Chondrocyte (in vitro differentiated cells): ENCODE results near the gene CDC73. TPM values are rescaled to one million over a fixed set of nuclear protein-coding genes. Genes with fewer than 3 reads are reported as not detected.

Experiments used
- DNase-seq: peaks from one replicate; pipeline ENCODE4 v3.0.0; 2021; ENCODE audit warnings: mixed read lengths, low spot score
- H3K27ac Mint-ChIP-seq: one replicate; pipeline ENCODE4 v1.8.0; 2021; ENCODE audit warnings: mild to moderate bottlenecking, moderate library complexity, mixed read lengths; ENCODE audit not compliant: unreplicated experiment
- H3K27me3 Mint-ChIP-seq: 2 replicates; pipeline ENCODE4 v1.8.0; 2021; ENCODE audit warnings: low read depth, mixed read lengths
- H3K36me3 Mint-ChIP-seq: 2 replicates; pipeline ENCODE4 v1.8.0; 2021; ENCODE audit warnings: low read depth, mixed read lengths
- H3K4me1 Mint-ChIP-seq: 2 replicates; pipeline ENCODE4 v1.8.0; 2021; ENCODE audit warnings: low read depth, mild to moderate bottlenecking, mixed read lengths
- H3K4me3 Mint-ChIP-seq: one replicate; pipeline ENCODE4 v1.8.0; 2021; ENCODE audit warnings: mild to moderate bottlenecking, moderate library complexity, mixed read lengths; ENCODE audit not compliant: unreplicated experiment
- H3K9me3 Mint-ChIP-seq: 2 replicates; pipeline ENCODE4 v1.8.0; 2021; ENCODE audit warnings: low read depth, mixed read lengths
- CTCF ChIP-seq: fragments of 200-600 bp; sonication (generic); IDR thresholded peaks from 2 replicates; pipeline ENCODE4 v1.5.0; 2021; ENCODE audit warnings: antibody characterized with exemption, mild to moderate bottlenecking, moderate library complexity
- total RNA-seq: library from RNA; stranded (reverse); gene quantifications from 3 replicates; pipeline ENCODE4 v1.2.1, GENCODE V29; 2021

CDC73 gene
- total RNA-seq, 1 donor from 2014 or later = 69.4 TPM

GRCh38 chr1:193118803-193119730, 2.8 kb upstream of the CDC73 start:
- H3K4me3 Mint-ChIP-seq = no peak overlapping the region
- no peak for DNase-seq
- TF ChIP-seq CTCF = no peak
- no peak overlapping the region for H3K27ac Mint-ChIP-seq
- peaks cover 38% of the 10 kb centered on the region for H3K4me1 Mint-ChIP-seq
- H3K36me3 Mint-ChIP-seq = no peaks in the 10 kb centered on the region
- H3K27me3 Mint-ChIP-seq = no peaks in the 10 kb centered on the region
- peaks cover 5% of the 10 kb centered on the region for H3K9me3 Mint-ChIP-seq

GRCh38 chr1:193120604-193121166, 1.1 kb upstream of the CDC73 start:
- peaks cover 2% of the 10 kb centered on the region for H3K36me3 Mint-ChIP-seq
- no peak overlapping the region for H3K27ac Mint-ChIP-seq
- peak overlapping the region; percentile 86 for H3K4me3 Mint-ChIP-seq
- DNase-seq = no peak
- peaks cover 5% of the 10 kb centered on the region for H3K9me3 Mint-ChIP-seq
- no peaks in the 10 kb centered on the region for H3K27me3 Mint-ChIP-seq
- TF ChIP-seq CTCF = no peak
- H3K4me1 Mint-ChIP-seq = peaks cover 42% of the 10 kb centered on the region

- Mint-ChIP-seq H3K27me3 (no peaks in the 10 kb centered on the region), H3K4me1 (peaks cover 36% of the 10 kb centered on the region)
- DNase-seq = no peak
Measured at GRCh38 chr1:193123751-193124150, 1.9 kb downstream of the CDC73 start.

GRCh38 chr1:193125369-193125768, 3.5 kb downstream of the CDC73 start:
- Mint-ChIP-seq H3K27me3 (no peaks in the 10 kb centered on the region), H3K4me3 (no peak overlapping the region), H3K27ac (no peak overlapping the region), H3K4me1 (peaks cover 37% of the 10 kb centered on the region), H3K36me3 (peaks cover 8% of the 10 kb centered on the region), H3K9me3 (no peaks in the 10 kb centered on the region)
- TF ChIP-seq CTCF = no peak
- DNase-seq = no peak

More at GRCh38 chr1:193123751-193124150, 1.9 kb downstream of the CDC73 start:
- Mint-ChIP-seq H3K36me3 (peaks cover 4% of the 10 kb centered on the region), H3K4me3 (peak overlapping the region; percentile 86), H3K27ac (peak overlapping the region; percentile 57), H3K9me3 (no peaks in the 10 kb centered on the region)
- TF ChIP-seq CTCF = no peak

GRCh38 chr1:193131266-193131860, 9.5 kb downstream of the CDC73 start:
- H3K4me3 Mint-ChIP-seq = no peak overlapping the region
- DNase-seq = no peak
- H3K36me3 Mint-ChIP-seq = peaks cover 28% of the 10 kb centered on the region
- H3K27ac Mint-ChIP-seq = no peak overlapping the region
- no peaks in the 10 kb centered on the region for H3K9me3 Mint-ChIP-seq
- TF ChIP-seq CTCF = no peak
- H3K27me3 Mint-ChIP-seq = no peaks in the 10 kb centered on the region
- peaks cover 6% of the 10 kb centered on the region for H3K4me1 Mint-ChIP-seq
